HCT116 (cell line): Measurements from ENCODE around the gene OR13C3. TPM values are rescaled to one million over a fixed set of nuclear protein-coding genes. Genes with fewer than 3 reads are reported as not detected.

Source experiments
- ATAC-seq: fragments of 200-7000 bp; cut with Tn5 transposase; 2 replicates; pipeline ENCODE4 v1.9.1; 2020; ENCODE audit warnings: mild to moderate bottlenecking, moderate library complexity
- BruUV-seq: library from RNA; stranded (reverse); fragments of 400-500 nt; replicated peaks from 2 replicates; lab custom pipeline; 2021; lab: Mats Ljungman, UMichigan
- CTCF ChIA-PET: fragments of 300-600 bp; sonication (Branson Sonifier 250); formaldehyde crosslinking; loops from one replicate; lab custom pipeline; 2021; ENCODE audit warnings: antibody characterized with exemption; lab: Charles Lee
- POLR2A ChIA-PET: fragments of 300-600, 350-600 bp; sonication (Branson Sonifier 250); formaldehyde crosslinking; loops from one replicate; lab custom pipeline; 2021; ENCODE audit warnings: antibody characterized with exemption; lab: Charles Lee
- RAD21 ChIA-PET, 2 experiments: fragments of 300-600 bp; sonication (Branson Sonifier 250); formaldehyde crosslinking; loops; one replicate each; lab custom pipeline; 2023; ENCODE audit warnings: low total read pairs in 2 of 2; ENCODE audit not compliant: uncharacterized antibody in 2 of 2, unreplicated experiment in 2 of 2, low non-redundant PET in 1 of 2; lab: Charles Lee
- DNase-seq: peaks from one replicate; pipeline ENCODE4 v3.0.0-alpha.2; 2010; ENCODE audit warnings: low read depth, low spot score
- H2AFZ ChIP-seq: fragments of 200-600 bp; shearing (Covaris generic), sonication (generic); 2 replicates; pipeline ENCODE4 v1.6.1; 2017; ENCODE audit warnings: low read depth, mixed run types, mixed read lengths, antibody characterized with exemption, low read length; ENCODE audit not compliant: poor library complexity, severe bottlenecking
- H3K27ac ChIP-seq: 2 replicates; pipeline ENCODE4 v1.5.1; 2012; ENCODE audit warnings: low read depth, low read length
- H3K27me3 ChIP-seq: fragments of 200-600 bp; sonication (generic); 2 replicates; pipeline ENCODE4 v1.6.1; 2016; ENCODE audit warnings: mixed run types, low read length, mixed read lengths; ENCODE audit not compliant: insufficient read depth
- H3K36me3 ChIP-seq, 2 experiments: fragments of 200-500 bp in 1 of 2; fragments of 200-600 bp in 1 of 2; sonication (Bioruptor generic) in 1 of 2; sonication (generic) in 1 of 2; 2 replicates each; pipeline versions ENCODE4 v1.5.1 to v1.6.1; 2014 to 2016; ENCODE audit warnings: low read length in 2 of 2, inconsistent platforms in 1 of 2, mixed read lengths in 1 of 2, mixed run types in 1 of 2; ENCODE audit not compliant: insufficient read depth in 2 of 2, control insufficient read depth in 1 of 2
- H3K4me1 ChIP-seq, 2 experiments: fragments of 200-600 bp in 1 of 2; sonication (generic) in 1 of 2; 2 replicates each; pipeline versions ENCODE4 v1.5.1 to v1.6.1; 2012 to 2017; ENCODE audit warnings: low read length in 2 of 2, inconsistent platforms in 1 of 2, mild to moderate bottlenecking in 1 of 2, mixed read lengths in 1 of 2, mixed run types in 1 of 2, moderate library complexity in 1 of 2; ENCODE audit not compliant: insufficient read depth in 2 of 2, control insufficient read depth in 1 of 2
- H3K4me2 ChIP-seq: fragments of 200-600 bp; sonication (generic); 2 replicates; pipeline ENCODE4 v1.6.1; 2017; ENCODE audit warnings: mixed run types, low read length, mixed read lengths
- H3K4me3 ChIP-seq, 2 experiments: fragments of 200-600 bp in 1 of 2; sonication (generic) in 1 of 2; replicated peaks in 1 of 2; 2 replicates each; pipeline ENCODE4 v1.5.1; 2011 to 2016; ENCODE audit warnings: low read length in 2 of 2, control low read depth in 1 of 2, low read depth in 1 of 2, mild to moderate bottlenecking in 1 of 2, mixed read lengths in 1 of 2, mixed run types in 1 of 2
- H3K79me2 ChIP-seq: fragments of 200-600 bp; sonication (generic); 2 replicates; pipeline ENCODE4 v1.6.1; 2017; ENCODE audit warnings: mild to moderate bottlenecking, mixed run types, low read length, moderate library complexity, mixed read lengths; ENCODE audit not compliant: insufficient read depth
- H3K9ac ChIP-seq: fragments of 200-600 bp; sonication (generic); 2 replicates; pipeline ENCODE4 v1.6.1; 2016; ENCODE audit warnings: low read length, mixed read lengths
- H3K9me2 ChIP-seq: fragments of 200-600 bp; sonication (generic), shearing (Covaris generic); 2 replicates; pipeline ENCODE4 v1.6.1; 2017; ENCODE audit warnings: mixed run types, mild to moderate bottlenecking, moderate library complexity; ENCODE audit not compliant: insufficient read depth
- H3K9me3 ChIP-seq, 2 experiments: fragments of 200-500 bp in 1 of 2; fragments of 200-600 bp in 1 of 2; sonication (Bioruptor generic) in 1 of 2; sonication (generic) in 1 of 2; 2 replicates each; pipeline ENCODE4 v1.6.1; 2014 to 2017; ENCODE audit warnings: low read length in 2 of 2, mixed read lengths in 2 of 2, inconsistent platforms in 1 of 2, low read depth in 1 of 2, mild to moderate bottlenecking in 1 of 2, mixed run types in 1 of 2, moderate library complexity in 1 of 2; ENCODE audit not compliant: control insufficient read depth in 1 of 2, insufficient read depth in 1 of 2
- H4K20me1 ChIP-seq: fragments of 200-600 bp; sonication (generic), shearing (Covaris generic); 2 replicates; pipeline ENCODE4 v1.6.1; 2017; ENCODE audit warnings: mixed run types, mild to moderate bottlenecking, moderate library complexity; ENCODE audit not compliant: insufficient read depth
- CBX3 ChIP-seq: IDR thresholded peaks from 2 replicates; pipeline ENCODE4 v1.6.1; 2012; ENCODE audit warnings: low read depth
- EGR1 ChIP-seq: IDR thresholded peaks from 2 replicates; pipeline ENCODE4 v1.6.1; 2012; ENCODE audit warnings: low read depth
- EZH2phosphoT487 ChIP-seq: fragments of 200-600 bp; IDR thresholded peaks from 2 replicates; pipeline ENCODE4 v1.6.1; 2018; ENCODE audit warnings: antibody characterized with exemption, borderline replicate concordance
- JUND ChIP-seq: IDR thresholded peaks from 2 replicates; pipeline ENCODE4 v1.6.1; 2012
- POLR2AphosphoS5 ChIP-seq: IDR thresholded peaks from 2 replicates; pipeline ENCODE4 v1.6.1; 2011; ENCODE audit warnings: mild to moderate bottlenecking, low read depth, low read length, moderate library complexity
- RAD21 ChIP-seq: IDR thresholded peaks from 2 replicates; pipeline ENCODE4 v1.6.1; 2012; ENCODE audit warnings: low read depth, mild to moderate bottlenecking
- SIN3A ChIP-seq: IDR thresholded peaks from 2 replicates; pipeline ENCODE4 v1.6.1; 2012; ENCODE audit warnings: low read depth
- SP1 ChIP-seq: IDR thresholded peaks from 2 replicates; pipeline ENCODE4 v1.6.1; 2012; ENCODE audit warnings: low read depth
- SRF ChIP-seq: IDR thresholded peaks from 2 replicates; pipeline ENCODE4 v1.6.1; 2012; ENCODE audit warnings: low read depth
- TCF7L2 ChIP-seq: IDR thresholded peaks from 2 replicates; pipeline ENCODE4 v1.7.0; 2011; ENCODE audit warnings: borderline replicate concordance, inconsistent platforms; ENCODE audit not compliant: insufficient read depth, insufficient read length; ENCODE audit errors: extremely low read depth
- ZFX ChIP-seq: fragments of 450-650 bp; IDR thresholded peaks from 2 replicates; pipeline ENCODE4 v1.6.1; 2017
- ZNF274 ChIP-seq: fragments of 200-500 bp; sonication (Bioruptor generic); IDR thresholded peaks from 2 replicates; pipeline ENCODE4 v1.6.1; 2014; ENCODE audit warnings: mild to moderate bottlenecking, low read depth, low read length, inconsistent platforms
- intact Hi-C: fragments of 100-400 bp; cut with micrococcal nuclease; formaldehyde crosslinking; loops from 2 replicates; pipeline ENCODE4 v1.10.0; 2022
- total RNA-seq: library from RNA; stranded (reverse); gene quantifications from one replicate; pipeline ENCODE4 v1.2.1, GENCODE V29; 2021; ENCODE audit not compliant: unreplicated experiment
- TF ChIP-seq, protein P1 (sequence below), 3 experiments: fragments of 200-600 bp in 1 of 3; sonication (generic) in 1 of 3; IDR thresholded peaks in 2 of 3; conservative IDR thresholded peaks in 1 of 3; 2 replicates each; pipeline ENCODE4 v1.5.1; 2012 to 2017; ENCODE audit warnings: low read depth in 2 of 3, low read length in 2 of 3, antibody characterized with exemption in 1 of 3, borderline replicate concordance in 1 of 3, control low read depth in 1 of 3, mild to moderate bottlenecking in 1 of 3, mixed read lengths in 1 of 3, mixed run types in 1 of 3, moderate library complexity in 1 of 3; ENCODE audit not compliant: insufficient read depth in 1 of 3

OR13C3 gene
- total RNA-seq, 1 experiment from 2014 or later: not detected

DNA sequence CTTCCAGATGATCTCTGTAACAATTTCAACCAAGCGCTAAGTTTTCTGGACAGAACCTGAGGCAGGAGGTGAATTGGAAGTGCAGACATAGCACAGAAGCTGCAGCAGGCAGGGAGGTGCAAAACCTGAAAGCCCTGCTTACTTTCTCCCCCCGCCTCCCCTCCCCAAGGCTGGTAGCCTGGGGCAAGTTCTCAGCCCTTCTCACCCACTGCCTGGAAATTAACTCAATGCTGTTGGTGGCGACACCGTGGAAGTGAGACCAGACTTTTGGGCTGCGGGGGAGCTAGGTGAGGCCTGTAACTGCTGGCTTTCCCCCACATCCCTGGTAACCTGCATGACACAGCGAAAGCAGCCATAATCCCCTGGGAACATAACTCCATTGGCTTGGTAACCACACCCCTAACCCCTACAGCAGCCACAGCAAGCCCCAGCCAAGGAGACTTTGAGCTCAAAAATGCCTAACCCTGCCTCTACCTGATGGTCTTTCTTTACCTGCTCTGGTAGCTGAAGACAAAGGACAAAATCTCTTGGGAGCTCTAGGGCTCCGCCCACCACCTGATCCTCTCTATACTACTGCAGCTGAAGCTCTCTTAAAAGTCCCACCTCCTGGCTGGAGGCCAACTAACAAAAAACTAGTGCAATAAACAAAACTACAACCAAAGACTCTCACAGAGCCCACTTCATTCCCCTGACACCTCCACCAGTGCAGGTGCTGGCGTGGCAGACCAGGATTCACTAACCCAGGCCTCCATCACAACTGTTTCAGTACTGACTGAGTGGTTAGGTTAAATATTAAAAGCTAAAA, 20.4 kb upstream of the OR13C3 start:
- H3K9me3 ChIP-seq: no peaks in the 10 kb centered on the region
- ChIA-PET CTCF (no interaction called here), RAD21 (no interaction called here), POLR2A (no interaction called here)
- ATAC-seq (no peak), DNase-seq (no peak)
- intact Hi-C loops: no loop called here
- no peaks in the 10 kb centered on the region for H3K9me2 ChIP-seq
- TF ChIP-seq TCF7L2 (no peak), SIN3A (no peak), JUND (no peak), SRF (no peak), CBX3 (no peak), SP1 (no peak), RAD21 (no peak), EZH2phosphoT487 (no peak), EGR1 (no peak), POLR2AphosphoS5 (no peak), ZFX (no peak), ZNF274 (no peak)
- TF ChIP-seq, protein P1, sequence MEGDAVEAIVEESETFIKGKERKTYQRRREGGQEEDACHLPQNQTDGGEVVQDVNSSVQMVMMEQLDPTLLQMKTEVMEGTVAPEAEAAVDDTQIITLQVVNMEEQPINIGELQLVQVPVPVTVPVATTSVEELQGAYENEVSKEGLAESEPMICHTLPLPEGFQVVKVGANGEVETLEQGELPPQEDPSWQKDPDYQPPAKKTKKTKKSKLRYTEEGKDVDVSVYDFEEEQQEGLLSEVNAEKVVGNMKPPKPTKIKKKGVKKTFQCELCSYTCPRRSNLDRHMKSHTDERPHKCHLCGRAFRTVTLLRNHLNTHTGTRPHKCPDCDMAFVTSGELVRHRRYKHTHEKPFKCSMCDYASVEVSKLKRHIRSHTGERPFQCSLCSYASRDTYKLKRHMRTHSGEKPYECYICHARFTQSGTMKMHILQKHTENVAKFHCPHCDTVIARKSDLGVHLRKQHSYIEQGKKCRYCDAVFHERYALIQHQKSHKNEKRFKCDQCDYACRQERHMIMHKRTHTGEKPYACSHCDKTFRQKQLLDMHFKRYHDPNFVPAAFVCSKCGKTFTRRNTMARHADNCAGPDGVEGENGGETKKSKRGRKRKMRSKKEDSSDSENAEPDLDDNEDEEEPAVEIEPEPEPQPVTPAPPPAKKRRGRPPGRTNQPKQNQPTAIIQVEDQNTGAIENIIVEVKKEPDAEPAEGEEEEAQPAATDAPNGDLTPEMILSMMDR (IDR thresholded peaks at IDR 0.05 in 2 of 3, conservative IDR thresholded peaks at IDR 0.05 in 1 of 3; ENCODE audit: borderline replicate concordance in 1 of 3, insufficient read depth in 1 of 3, low read depth in 2 of 3, low read length in 2 of 3): no peak
- H4K20me1 ChIP-seq: no peaks in the 10 kb centered on the region
- no peaks in the 10 kb centered on the region for H3K4me1 ChIP-seq
- H3K9ac ChIP-seq: no peak overlapping the region
- no peaks in the 10 kb centered on the region for H3K27me3 ChIP-seq
- BruUV-seq: no TSS peak
- no peak overlapping the region for H2AFZ ChIP-seq
- H3K36me3 ChIP-seq: no peaks in the 10 kb centered on the region
- H3K79me2 ChIP-seq: no peaks in the 10 kb centered on the region
- no peak overlapping the region for H3K27ac ChIP-seq
- H3K4me3 ChIP-seq: no peak overlapping the region
- H3K4me2 ChIP-seq: no peak overlapping the region
